GM18867 (cell line): Measurements from ENCODE around the gene P3H2.

Source experiments
- ATAC-seq: cut with Tn5 transposase; IDR thresholded peaks from one replicate; pipeline ENCODE4 v1.9.1; 2021; ENCODE audit warnings: mild to moderate bottlenecking, moderate library complexity; ENCODE audit not compliant: unreplicated experiment

The P3H2 gene

DNA sequence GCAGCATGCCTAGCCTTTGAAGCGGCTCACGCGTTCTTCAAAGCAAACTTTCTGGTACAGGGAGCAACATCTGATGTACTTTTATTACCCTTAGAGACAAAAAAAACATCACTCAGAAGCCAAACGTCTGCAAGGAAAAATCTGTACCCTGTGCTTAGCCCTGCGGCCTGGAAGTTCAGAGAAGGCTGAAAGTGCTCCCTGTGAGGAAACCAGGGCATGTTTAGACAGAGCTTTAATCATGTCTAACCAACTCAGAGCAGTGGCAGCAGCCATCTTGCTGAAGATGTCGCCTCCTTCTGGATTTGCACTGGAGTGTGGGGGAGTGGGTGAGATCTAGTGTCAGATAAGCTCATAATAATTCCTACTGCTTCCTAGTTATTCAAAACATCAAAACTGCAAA is 170.4 kb downstream of the P3H2 start:
- no peak for ATAC-seq

GRCh38 chr3:189949580-189949979 is 171.1 kb downstream of the P3H2 start:
- no peak for ATAC-seq

- no peak for ATAC-seq
These were observed 172.0 kb downstream of the P3H2 start for GRCh38 chr3:189948724-189949045.

GRCh38 chr3:189947948-189948723 is 172.6 kb downstream of the P3H2 start:
- peak; percentile 56 for ATAC-seq

GRCh38 chr3:189947068-189947467 is 173.6 kb downstream of the P3H2 start:
- no peak for ATAC-seq

- ATAC-seq, result no peak
These were observed 174.6 kb downstream of the P3H2 start for GRCh38 chr3:189945935-189946709.

DNA sequence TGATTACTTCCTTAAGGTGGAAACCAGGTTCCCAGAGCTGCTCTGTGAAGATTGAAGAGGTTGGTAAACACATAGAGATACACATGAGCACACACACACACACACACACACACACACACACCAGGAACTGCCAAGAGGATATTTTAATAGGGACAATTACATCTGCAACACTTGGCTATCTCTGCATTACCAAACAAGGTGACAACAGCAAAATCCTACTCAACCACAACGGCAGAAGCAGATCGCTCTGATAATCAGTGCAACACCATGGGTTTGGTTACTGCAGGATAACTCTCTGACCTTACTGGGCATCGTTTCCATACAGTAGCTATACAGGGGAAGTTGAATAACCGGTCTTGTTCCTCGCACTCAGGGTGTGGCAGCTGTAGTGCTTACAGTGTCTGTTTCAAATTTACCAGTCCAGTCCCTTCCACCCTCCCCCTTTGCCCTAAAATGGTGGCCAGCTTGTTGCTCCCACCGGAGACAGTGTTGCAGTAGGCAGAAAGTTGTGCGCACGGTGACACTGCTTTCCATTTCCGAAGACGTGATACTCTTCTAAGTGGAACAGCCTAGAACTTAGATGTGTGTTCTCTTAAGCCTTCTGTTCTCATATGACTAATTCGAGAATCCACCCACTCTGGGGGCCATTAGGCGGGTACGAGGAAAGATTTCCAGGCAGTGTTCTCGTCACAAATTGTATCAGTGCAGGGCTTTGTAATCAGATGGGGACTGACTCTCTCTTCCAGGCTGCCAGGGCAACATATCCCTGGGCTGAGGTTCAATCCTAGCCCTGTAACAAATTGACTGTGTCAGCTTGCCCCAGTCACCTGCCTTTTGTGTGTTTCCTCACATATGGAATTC is 176.2 kb downstream of the P3H2 start:
- ATAC-seq, result no peak

DNA sequence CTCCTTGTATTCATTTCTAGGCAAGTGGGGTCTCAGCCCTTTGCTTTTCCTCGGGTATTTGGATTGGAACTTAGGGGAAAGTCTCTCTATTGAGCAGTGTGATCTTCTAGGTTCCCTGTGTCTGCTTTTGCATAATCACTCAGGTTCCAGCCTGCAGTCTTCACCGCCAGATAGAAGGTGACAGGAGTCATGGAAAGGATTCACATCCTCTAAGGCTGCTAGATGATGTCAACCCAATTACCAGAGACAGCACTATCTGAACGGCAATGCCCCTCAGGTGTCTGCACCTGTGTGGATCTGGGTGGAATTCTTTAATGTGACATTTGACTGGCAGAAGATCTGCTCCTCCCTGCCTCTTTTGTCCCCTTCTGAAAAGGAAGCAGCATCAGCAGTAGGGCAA is 177.7 kb downstream of the P3H2 start:
- no peak for ATAC-seq

GRCh38 chr3:189941679-189942078 is 179.0 kb downstream of the P3H2 start:
- no peak for ATAC-seq

GRCh38 chr3:189941125-189941524 is 179.6 kb downstream of the P3H2 start:
- ATAC-seq, result no peak

GRCh38 chr3:189937302-189938127 is 183.2 kb downstream of the P3H2 start:
- no peak for ATAC-seq

GRCh38 chr3:189936201-189936945 is 184.3 kb downstream of the P3H2 start:
- no peak for ATAC-seq

DNA sequence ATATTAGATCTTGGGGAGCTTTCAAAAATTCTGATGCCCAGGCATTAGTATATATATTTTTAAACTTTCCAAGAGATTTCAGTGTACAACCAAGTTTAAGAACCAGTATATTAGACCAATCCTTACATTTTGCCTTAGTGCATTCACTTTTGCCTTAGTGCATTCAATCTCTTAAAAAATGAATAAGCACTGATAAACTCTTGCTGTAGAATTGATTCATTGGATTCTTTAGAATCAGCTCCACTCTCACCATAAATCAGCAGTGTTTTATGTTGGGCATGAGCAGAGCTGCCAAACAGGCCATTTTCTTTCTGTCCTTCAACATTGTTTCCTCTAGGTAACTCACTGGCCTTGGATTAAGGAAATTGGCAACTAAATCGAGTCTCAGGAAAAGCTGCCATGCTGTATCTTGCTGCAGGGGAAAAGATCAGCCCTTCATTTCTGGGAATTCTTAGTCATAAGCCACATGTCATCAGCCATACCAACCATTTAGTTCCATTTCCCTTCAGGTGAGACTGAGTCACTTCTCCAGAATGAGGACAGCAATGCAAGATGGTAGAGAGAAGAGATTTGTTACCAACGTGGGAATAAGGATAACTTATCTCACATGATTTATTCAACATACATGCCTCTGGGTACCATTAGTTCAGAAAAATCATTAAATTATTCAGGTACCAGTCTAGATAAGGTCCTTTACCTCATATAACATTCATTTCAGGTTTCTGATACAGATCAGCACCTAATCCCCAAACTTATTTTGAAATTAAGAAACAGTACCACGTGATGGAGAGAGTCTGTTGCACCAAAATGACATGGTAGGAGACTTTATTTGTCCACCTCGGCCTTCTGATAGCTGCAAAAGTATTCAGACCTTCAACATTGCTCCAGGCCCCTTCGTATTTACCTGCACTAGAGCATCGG is 192.5 kb downstream of the P3H2 start:
- ATAC-seq, result no peak

DNA sequence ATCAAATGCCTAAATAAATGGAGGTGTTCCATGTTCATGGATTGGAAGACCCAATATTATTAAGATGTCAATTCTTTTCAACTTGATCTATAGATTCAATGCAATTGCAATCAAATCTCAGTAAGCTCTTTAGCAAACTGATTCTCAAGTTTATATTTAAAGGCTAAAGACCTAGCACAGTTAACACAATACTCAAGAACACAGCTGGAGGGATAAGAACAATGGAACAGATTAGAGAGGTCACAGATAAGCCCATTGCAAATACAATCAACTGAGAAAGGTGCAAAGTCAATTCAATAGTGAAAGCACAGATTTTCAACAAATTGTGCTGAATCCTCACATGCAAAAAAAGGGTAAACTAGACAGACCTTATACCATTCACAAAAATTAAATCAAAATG is 198.9 kb downstream of the P3H2 start:
- ATAC-seq, result no peak

DNA sequence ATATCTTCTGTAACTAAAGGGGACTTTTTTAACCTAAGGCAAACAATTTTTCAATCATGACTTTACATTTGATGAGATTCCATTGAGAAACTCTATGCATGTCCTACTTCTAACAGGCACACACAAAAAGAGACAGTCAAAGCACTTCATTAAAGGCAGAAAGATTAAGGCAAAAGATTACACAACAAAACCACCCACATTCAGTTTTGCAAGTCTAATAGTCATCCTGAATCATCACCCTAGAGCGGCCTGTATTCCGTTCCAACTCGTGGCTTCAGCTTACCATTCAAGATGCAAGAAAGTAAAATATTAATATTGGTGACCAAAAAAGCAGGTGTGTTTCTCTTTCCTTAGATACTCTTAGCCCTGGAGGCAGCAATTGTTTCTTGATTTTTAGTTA is 205.9 kb downstream of the P3H2 start:
- ATAC-seq, result no peak

- ATAC-seq, result no peak
These were observed 209.7 kb downstream of the P3H2 start for GRCh38 chr3:189911001-189911400.

DNA sequence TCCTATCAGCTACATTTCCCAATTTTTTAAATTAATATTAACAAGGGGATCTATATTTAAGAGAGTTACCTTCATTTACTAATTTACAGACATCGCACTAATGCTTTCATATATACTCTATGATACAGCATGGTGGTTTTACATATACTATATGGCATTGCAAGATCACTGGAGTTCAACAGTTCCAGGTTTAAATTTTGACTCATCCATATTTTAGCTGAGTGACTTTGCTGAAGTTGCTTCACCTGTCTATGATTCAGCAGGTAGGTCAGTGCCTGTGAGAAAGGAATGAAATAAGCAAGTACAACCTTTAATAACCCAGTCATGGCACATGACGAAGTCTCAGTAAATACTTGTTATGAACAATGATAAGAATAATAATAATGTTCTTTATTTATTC is 211.1 kb downstream of the P3H2 start:
- no peak for ATAC-seq

DNA sequence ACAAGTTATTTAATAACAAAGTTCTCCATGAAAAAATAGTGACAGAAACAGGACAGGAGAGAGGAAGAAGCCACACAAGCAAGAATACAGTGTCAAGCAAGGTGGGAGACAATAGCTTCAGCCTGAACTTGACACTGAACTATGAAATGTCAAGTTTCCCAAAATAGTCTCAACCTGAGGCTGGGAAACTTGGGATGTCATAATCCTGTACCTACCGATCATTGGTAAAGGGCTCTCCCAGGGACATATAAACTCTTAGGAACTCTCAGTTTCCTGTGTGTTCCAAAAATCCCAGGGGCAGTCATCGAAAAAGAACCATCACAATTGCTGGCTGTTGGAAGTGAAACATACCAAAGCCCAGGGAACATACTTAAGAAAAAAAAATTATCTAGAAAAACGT is 211.6 kb downstream of the P3H2 start:
- no peak for ATAC-seq

DNA sequence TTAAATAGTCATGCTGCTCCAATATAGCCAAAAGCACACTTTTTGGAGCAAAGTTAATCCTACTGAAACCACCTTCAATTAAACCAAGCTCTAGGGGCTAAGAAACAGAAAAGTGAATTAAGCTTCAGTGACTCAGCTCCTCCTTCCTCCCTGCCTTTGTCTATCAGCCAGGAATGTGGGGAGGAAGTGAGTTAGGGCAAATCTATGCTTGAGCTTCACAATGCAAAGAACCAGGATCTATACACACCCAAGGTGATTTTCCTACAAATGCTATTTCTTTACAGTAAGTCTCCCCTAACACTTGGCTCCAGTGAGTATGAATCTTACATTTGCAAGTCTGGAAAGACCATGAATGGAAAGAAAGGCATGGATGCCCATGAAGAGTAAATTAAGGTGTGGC is 212.1 kb downstream of the P3H2 start:
- no peak for ATAC-seq
